Coronary artery (tissue), 2 donors: ENCODE measurements around the gene MS4A10.

Experiments
- DNase-seq: peaks from one replicate; pipeline ENCODE4 v3.0.0-alpha.2; 2017; ENCODE audit warnings: low spot score
- H3K27ac ChIP-seq, 2 donors: fragments of 200-600 bp; sonication (generic); one replicate each; pipeline ENCODE4 v1.5.1; 2016 to 2019
- H3K4me3 ChIP-seq: fragments of 200-600 bp; sonication (generic); 2 replicates; pipeline ENCODE4 v1.5.1; 2016; ENCODE audit warnings: mild to moderate bottlenecking, moderate library complexity
- TF ChIP-seq, protein P1 (sequence below): fragments of 200-600 bp; sonication (generic); IDR thresholded peaks from one replicate; pipeline ENCODE4 v1.5.1; 2019; ENCODE audit warnings: antibody characterized with exemption

The MS4A10 gene

DNA sequence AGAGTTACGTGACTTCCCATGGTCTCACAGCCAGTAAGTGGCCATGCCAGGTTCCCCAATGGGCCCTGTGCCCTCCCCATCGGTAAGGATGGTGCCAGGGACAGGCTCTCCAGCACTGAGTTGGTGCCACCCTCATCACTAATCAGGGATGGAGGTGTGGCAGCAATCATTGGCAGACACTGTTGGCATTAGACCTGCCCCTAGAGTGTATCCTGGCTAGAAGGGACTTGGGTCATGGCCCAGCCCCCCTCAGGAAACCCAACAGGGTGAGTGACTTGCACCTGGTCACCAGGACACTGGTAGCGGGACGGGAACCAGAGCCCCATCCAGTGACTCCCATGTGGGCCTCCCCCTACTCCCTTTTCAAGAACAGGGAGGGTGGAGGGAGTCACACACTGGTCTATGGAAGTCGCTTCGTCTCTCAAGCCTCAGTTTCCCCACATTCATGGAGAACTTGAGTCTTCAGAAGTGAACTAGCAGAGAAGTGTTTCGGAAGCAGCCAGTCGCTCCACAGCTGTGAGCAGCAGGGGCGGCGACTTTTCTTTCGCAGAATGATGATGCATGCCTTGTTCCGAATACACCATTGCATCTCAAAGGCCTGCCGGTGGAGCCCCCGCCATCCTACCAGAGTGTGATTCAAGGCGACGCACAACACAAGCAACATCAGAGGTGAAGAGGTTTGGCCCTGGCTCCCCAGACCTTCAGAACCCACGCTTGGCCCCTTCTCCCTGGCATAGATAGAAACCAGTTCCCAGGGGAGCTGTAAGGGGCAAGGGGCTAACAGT is 12.9 kb downstream of the MS4A10 start:
- DNase-seq: no peak
- TF ChIP-seq, protein P1, sequence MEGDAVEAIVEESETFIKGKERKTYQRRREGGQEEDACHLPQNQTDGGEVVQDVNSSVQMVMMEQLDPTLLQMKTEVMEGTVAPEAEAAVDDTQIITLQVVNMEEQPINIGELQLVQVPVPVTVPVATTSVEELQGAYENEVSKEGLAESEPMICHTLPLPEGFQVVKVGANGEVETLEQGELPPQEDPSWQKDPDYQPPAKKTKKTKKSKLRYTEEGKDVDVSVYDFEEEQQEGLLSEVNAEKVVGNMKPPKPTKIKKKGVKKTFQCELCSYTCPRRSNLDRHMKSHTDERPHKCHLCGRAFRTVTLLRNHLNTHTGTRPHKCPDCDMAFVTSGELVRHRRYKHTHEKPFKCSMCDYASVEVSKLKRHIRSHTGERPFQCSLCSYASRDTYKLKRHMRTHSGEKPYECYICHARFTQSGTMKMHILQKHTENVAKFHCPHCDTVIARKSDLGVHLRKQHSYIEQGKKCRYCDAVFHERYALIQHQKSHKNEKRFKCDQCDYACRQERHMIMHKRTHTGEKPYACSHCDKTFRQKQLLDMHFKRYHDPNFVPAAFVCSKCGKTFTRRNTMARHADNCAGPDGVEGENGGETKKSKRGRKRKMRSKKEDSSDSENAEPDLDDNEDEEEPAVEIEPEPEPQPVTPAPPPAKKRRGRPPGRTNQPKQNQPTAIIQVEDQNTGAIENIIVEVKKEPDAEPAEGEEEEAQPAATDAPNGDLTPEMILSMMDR: no peak
- H3K27ac ChIP-seq: no peak overlapping the region
- H3K4me3 ChIP-seq: no peak overlapping the region

DNA sequence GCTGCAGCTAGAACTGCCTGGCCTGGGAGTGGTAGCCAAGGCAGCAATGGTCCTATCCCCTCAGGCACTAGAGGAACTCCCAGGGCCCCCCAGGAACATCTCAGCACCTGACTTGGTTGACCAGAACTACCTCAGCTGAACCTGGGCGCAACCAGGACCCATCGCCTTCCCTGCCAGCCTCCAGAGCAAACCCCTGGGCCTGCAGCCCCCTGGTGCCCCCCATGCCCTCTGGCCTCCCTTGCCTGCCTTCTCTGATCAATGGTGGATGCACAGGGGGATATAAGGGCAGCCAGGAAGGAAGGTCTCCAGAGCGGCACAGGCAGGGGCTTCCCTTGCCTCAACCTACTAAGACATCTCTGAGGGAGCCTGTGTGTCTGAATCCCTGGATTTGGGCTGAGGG is 13.5 kb downstream of the MS4A10 start:
- TF ChIP-seq, protein P1: no peak
- no peak overlapping the region for H3K27ac ChIP-seq
- no peak for DNase-seq
- no peak overlapping the region for H3K4me3 ChIP-seq

DNA sequence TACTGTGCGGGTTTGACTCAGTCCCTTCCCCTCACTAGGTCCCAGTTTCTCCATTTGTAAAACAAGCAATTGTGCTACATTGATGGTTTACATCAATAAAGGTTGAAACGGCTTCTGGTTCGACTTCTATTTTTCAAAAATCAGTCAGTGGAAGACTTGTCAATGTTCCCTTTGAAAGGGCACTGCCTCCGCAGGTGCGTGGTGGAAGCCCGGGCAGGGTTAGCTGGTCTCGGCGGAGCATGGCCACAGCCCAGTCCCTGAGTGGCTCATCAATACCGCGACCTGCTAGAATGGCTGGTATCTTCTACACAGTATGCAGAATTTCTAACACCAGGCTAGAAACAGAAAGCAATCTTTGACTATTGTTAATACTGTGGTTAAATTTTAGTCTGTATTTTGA is 16.1 kb downstream of the MS4A10 start:
- DNase-seq: no peak
- TF ChIP-seq, protein P1: no peak
- no peak overlapping the region for H3K27ac ChIP-seq
- no peak overlapping the region for H3K4me3 ChIP-seq

DNA sequence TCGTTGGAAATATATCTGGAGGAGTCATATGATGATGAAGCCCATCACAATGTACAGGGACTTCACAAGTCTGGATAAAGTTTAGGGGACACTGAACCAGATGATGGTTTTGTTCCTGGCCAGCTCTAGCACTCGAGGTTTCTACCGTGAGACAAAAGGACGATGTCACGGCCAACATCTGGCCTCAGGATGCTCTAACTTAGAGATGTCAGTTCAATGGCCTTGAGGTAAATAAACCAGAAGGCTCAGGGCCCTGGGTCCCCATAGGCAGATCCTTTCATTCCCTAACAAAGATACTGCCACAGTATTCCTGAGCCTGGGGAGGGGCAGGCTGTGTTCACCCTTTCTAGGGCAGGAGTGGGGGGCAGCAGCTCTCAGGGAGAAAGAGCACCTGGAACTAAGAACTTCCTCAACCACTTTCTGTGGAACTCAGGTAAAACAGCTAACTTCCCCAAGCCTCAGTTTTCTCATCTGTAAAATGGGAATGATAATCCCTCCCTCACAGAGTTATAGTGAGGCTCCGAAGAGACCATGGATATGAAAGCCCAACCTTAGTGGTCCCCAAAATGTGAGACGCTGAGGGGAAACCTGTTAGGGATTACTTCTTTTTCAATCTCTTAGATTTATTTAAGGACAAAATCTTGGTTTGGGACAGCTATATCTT is 18.3 kb downstream of the MS4A10 start:
- no peak overlapping the region for H3K4me3 ChIP-seq
- H3K27ac ChIP-seq: no peak overlapping the region
- TF ChIP-seq, protein P1: no peak
- DNase-seq: no peak

DNA sequence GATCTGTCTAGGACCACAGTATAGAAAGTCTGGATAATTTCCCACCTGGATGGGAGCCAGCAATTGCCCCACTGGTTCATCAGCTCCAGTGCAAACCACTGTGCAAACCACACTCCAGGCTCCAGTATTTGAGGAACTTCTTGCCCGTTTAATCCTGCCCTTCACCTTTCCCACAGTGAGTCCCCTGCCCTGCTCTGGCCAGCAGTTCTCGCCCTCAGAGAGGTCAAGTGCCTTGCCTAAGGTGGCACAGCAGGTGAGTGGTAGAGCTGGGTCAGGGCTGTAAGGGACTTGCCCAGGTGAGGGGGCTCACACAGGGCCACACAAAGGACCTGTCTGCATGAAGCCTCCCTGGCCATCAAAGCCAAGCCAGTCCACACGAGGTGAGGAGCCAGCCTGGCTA is 24.1 kb downstream of the MS4A10 start:
- H3K4me3 ChIP-seq: no peak overlapping the region
- DNase-seq: no peak
- H3K27ac ChIP-seq: no peak overlapping the region
- TF ChIP-seq, protein P1: no peak

DNA sequence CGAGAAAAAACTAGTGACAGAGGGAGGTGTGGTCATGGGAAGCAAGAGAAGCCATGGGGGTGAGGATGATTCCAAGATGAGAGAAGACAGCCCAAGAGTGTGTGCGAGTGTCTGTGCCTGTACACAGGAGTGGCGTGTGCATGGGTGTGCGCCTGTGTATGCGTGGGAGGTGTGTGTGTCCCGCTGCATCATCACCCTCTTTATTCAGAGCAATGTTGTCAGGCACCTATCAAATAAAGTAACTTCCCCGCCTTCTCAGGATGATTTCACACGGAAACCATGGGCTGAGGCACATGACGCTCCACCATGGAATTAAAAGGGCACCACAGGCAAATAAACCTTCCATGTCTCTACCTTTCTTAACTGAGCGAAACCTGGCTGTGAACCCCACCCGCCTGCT is 24.6 kb downstream of the MS4A10 start:
- no peak for DNase-seq
- Histone ChIP-seq H3K4me3 (no peak overlapping the region), H3K27ac (no peak overlapping the region)
- TF ChIP-seq, protein P1: no peak

DNA sequence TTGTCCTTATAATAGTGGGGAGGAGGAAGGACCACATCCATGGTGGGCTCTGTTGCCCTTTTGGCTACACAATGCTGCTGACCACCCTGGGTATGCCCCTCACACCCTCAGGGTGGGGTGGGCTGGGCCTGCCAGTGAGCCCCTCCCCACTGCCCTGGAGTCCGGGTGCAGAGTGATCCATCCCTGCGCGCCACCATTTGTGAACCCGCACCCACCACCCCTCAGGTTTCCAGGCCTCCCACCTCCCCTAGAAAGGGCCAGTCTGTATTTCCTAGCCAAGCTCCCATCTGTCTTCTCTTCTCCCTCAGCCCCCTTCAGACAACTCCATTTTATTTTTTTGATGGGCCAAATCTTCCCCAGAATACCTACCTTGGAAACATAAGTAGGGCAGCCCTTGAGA is 25.0 kb downstream of the MS4A10 start:
- Histone ChIP-seq H3K4me3 (no peak overlapping the region), H3K27ac (no peak overlapping the region)
- TF ChIP-seq, protein P1: no peak
- DNase-seq: no peak
